Panc1 (cell line): Measurements from ENCODE around the gene ANKRD33B.

Source experiments
- POLR2AphosphoS5 ChIP-seq: IDR thresholded peaks from 2 replicates; pipeline ENCODE4 v1.6.1; 2012; ENCODE audit warnings: mild to moderate bottlenecking, low read depth, low read length, moderate library complexity
- TF ChIP-seq, protein P1 (sequence below): fragments of 450-650 bp; IDR thresholded peaks from 2 replicates; pipeline ENCODE4 v1.5.1; 2017; ENCODE audit warnings: mild to moderate bottlenecking

- TF ChIP-seq, protein P1, sequence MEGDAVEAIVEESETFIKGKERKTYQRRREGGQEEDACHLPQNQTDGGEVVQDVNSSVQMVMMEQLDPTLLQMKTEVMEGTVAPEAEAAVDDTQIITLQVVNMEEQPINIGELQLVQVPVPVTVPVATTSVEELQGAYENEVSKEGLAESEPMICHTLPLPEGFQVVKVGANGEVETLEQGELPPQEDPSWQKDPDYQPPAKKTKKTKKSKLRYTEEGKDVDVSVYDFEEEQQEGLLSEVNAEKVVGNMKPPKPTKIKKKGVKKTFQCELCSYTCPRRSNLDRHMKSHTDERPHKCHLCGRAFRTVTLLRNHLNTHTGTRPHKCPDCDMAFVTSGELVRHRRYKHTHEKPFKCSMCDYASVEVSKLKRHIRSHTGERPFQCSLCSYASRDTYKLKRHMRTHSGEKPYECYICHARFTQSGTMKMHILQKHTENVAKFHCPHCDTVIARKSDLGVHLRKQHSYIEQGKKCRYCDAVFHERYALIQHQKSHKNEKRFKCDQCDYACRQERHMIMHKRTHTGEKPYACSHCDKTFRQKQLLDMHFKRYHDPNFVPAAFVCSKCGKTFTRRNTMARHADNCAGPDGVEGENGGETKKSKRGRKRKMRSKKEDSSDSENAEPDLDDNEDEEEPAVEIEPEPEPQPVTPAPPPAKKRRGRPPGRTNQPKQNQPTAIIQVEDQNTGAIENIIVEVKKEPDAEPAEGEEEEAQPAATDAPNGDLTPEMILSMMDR: no peak
- TF ChIP-seq POLR2AphosphoS5: no peak
These were observed 21.6 kb downstream of the ANKRD33B start for GRCh38 chr5:10585518-10585915.
